ENCODE measurements around the gene SANBR. TPM values are rescaled to one million over a fixed set of nuclear protein-coding genes. Genes with fewer than 3 reads are reported as not detected.
A peak's percentile ranks its signal among the peaks of the same experiment; 100 is the strongest.

Gene SANBR
- total RNA-seq, 6 donors from 2014 or later, result 7.3 to 40.3 (median 9.0) TPM

GRCh38 chr2:61017556-61018317, 47.9 kb upstream of the SANBR start, which contains the start of the genes PEX13 and PUS10:
TSS of gene PEX13 (plus strand) at chr2:61017720. CDS start at chr2:61017760, 40 bp downstream.
TSS of gene PUS10 (minus strand) at chr2:61018255. CDS start at chr2:61011890, 6,365 bp downstream.
- Histone ChIP-seq H3K36me3 (peaks cover 0 to 17% (median 4%) of the 10 kb centered on the region in 4 donors), H3K27ac (peak within 1 kb of the TSS; percentile 90 to 95 (median 94)), H3K4me1 (peaks cover 19 to 43% (median 33%) of the 10 kb centered on the region in 4 donors), H3K4me3 (peak within 1 kb of the TSS; percentile 77 to 89 (median 81)), H3K9me3 (peaks cover 0 to 3% (median 0%) of the 10 kb centered on the region in 4 donors), H3K27me3 (no peaks in the 10 kb centered on the region)
- peak; percentile 85 to 87 for DNase-seq
- ATAC-seq (ENCODE audit: low FRiP score in 2 of 2), result peak; percentile 97 to 98
- TF ChIP-seq CTCF (IDR thresholded peaks at IDR 0.05), result no peak
- TF ChIP-seq POLR2A (IDR thresholded peaks at IDR 0.05), result peak in 2 of 4 donors; percentile 55 to 83
- TF ChIP-seq EP300 (IDR thresholded peaks at IDR 0.05), result peak in 1 of 4 donors; percentile 2
- TF ChIP-seq POLR2AphosphoS5 (IDR thresholded peaks at IDR 0.05), result peak; percentile 20 to 73
- WGBS, 2 donors, result 0 to 1% methylated on average over 11 to 39 of the region's 39 CpGs

- no peak for DNase-seq
- Histone ChIP-seq H3K4me1 (peaks cover 19 to 43% (median 33%) of the 10 kb centered on the region in 4 donors), H3K27me3 (no peaks in the 10 kb centered on the region), H3K9me3 (peaks cover 0 to 3% (median 0%) of the 10 kb centered on the region in 4 donors), H3K27ac (peak overlapping the region; percentile 90 to 95 (median 94)), H3K36me3 (peaks cover 0 to 17% (median 4%) of the 10 kb centered on the region in 4 donors), H3K4me3 (peak overlapping the region; percentile 77 to 89 (median 81))
- WGBS, 2 donors, result 0 to 3% methylated on average over 7 of the region's 7 CpGs
- no peak for TF ChIP-seq CTCF (IDR thresholded peaks at IDR 0.05)
- no peak for TF ChIP-seq POLR2AphosphoS5 (IDR thresholded peaks at IDR 0.05)
- no peak for TF ChIP-seq POLR2A (IDR thresholded peaks at IDR 0.05)
- peak in 1 of 4 donors; percentile 36 for TF ChIP-seq EP300 (IDR thresholded peaks at IDR 0.05)
- ATAC-seq (ENCODE audit: low FRiP score in 2 of 2), result no peak
These were observed 47.3 kb upstream of the SANBR start for GRCh38 chr2:61018318-61018755.

- no peak for ATAC-seq (ENCODE audit: low FRiP score in 2 of 2)
- 33 to 35% methylated on average over 6 of the region's 6 CpGs for WGBS, 2 donors
- DNase-seq, result no peak
- Histone ChIP-seq H3K27ac (peak overlapping the region; percentile 90 to 95 (median 94)), H3K36me3 (peaks cover 0 to 17% (median 4%) of the 10 kb centered on the region in 4 donors), H3K4me3 (peak overlapping the region; percentile 77 to 89 (median 81)), H3K4me1 (peaks cover 19 to 43% (median 33%) of the 10 kb centered on the region in 4 donors), H3K27me3 (no peaks in the 10 kb centered on the region), H3K9me3 (peaks cover 0 to 3% (median 0%) of the 10 kb centered on the region in 4 donors)
- TF ChIP-seq CTCF (IDR thresholded peaks at IDR 0.05), result no peak
- no peak for TF ChIP-seq POLR2A (IDR thresholded peaks at IDR 0.05)
- TF ChIP-seq EP300 (IDR thresholded peaks at IDR 0.05), result no peak
- no peak for TF ChIP-seq POLR2AphosphoS5 (IDR thresholded peaks at IDR 0.05)
These were observed 46.9 kb upstream of the SANBR start for GRCh38 chr2:61018798-61019197.

- ATAC-seq (ENCODE audit: low FRiP score in 2 of 2) (no peak), DNase-seq (no peak)
- Histone ChIP-seq H3K4me1 (peaks cover 12 to 31% (median 23%) of the 10 kb centered on the region in 4 donors), H3K4me3 (no peak overlapping the region), H3K9me3 (peaks cover 0 to 3% (median 0%) of the 10 kb centered on the region in 4 donors), H3K27me3 (no peaks in the 10 kb centered on the region), H3K36me3 (peaks cover 0 to 28% (median 6%) of the 10 kb centered on the region in 4 donors), H3K27ac (no peak overlapping the region)
- WGBS, 2 donors, result 82 to 93% methylated on average over 1 to 6 of the region's 6 CpGs
- TF ChIP-seq POLR2A (IDR thresholded peaks at IDR 0.05) (no peak), POLR2AphosphoS5 (IDR thresholded peaks at IDR 0.05) (no peak), CTCF (IDR thresholded peaks at IDR 0.05) (no peak)
These were observed 44.4 kb upstream of the SANBR start for GRCh38 chr2:61021228-61021660.

Measured in upper lobe of left lung (tissue), 6 donors.